ENCODE measurements around the gene SMC2. TPM values are rescaled to one million over a fixed set of nuclear protein-coding genes. Genes with fewer than 3 reads are reported as not detected.

Gene SMC2
- total RNA-seq, 2 donors from 2014 or later, result 66.3 to 80.7 TPM

DNA sequence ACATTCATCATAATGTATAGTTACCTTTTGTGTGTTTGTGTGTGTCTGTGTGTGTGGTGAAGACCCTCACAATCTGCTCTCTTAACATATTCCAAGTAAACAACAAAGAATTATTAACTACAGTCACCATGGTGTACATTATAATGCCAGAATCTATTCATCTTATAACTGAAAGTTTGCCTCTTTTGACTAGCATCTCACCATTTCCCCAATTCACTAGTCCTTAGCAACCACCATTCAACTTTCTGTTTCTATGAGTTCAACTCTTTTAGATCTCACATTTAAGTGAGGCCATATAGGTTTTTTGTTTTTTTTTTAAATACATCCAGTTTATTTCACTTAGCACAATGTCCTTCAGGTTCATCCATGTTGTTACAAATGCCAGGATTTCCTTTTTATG lies 83.6 kb downstream of the SMC2 start:
- DNase-seq (ENCODE audit: low spot score in 2 of 2) (no peak), ATAC-seq (peak in 1 of 2 donors; percentile 55)
- H3K27ac Mint-ChIP-seq, result no peak overlapping the region
- no peaks in the 10 kb centered on the region for H3K9me3 Mint-ChIP-seq
- no peaks in the 10 kb centered on the region for H3K36me3 Mint-ChIP-seq
